Liver (tissue), 3 donors: ENCODE results near the gene NEAT1.
A peak's percentile ranks its signal among the peaks of the same experiment; 100 is the strongest.

Source experiments
- CTCF ChIP-seq: fragments of 150-350 bp; IDR thresholded peaks from 2 replicates; pipeline ENCODE4 v1.5.1; 2017; ENCODE audit warnings: improper control_type of control experiment, low read depth, low read length; ENCODE audit not compliant: missing input control
- FOXA1 ChIP-seq: IDR thresholded peaks from 2 replicates; pipeline ENCODE4 v1.6.1; 2016; ENCODE audit warnings: antibody characterized with exemption
- GABPA ChIP-seq, 2 donors: IDR thresholded peaks in 1 of 2; conservative IDR thresholded peaks in 1 of 2; 2 replicates each; pipeline ENCODE4 v1.6.1; 2016; ENCODE audit warnings: antibody characterized with exemption in 2 of 2, mild to moderate bottlenecking in 1 of 2, moderate library complexity in 1 of 2
- JUND ChIP-seq, 2 donors: IDR thresholded peaks; 2 replicates each; pipeline ENCODE4 v1.6.1; 2016; ENCODE audit warnings: antibody characterized with exemption in 2 of 2
- MAX ChIP-seq: IDR thresholded peaks from 2 replicates; pipeline ENCODE4 v1.6.1; 2016; ENCODE audit warnings: antibody characterized with exemption
- REST ChIP-seq: IDR thresholded peaks from 2 replicates; pipeline ENCODE4 v1.6.1; 2016; ENCODE audit warnings: antibody characterized with exemption, mild to moderate bottlenecking
- SP1 ChIP-seq: IDR thresholded peaks from 2 replicates; pipeline ENCODE4 v1.6.1; 2018; ENCODE audit warnings: antibody characterized with exemption, mild to moderate bottlenecking
- donor health status: healthy.
- donor health status: healthy.

GRCh38 chr11:65445604-65446445 lies 23.2 kb downstream of the NEAT1 start:
- TF ChIP-seq FOXA1 (no peak), GABPA (IDR thresholded peaks at IDR 0.05 in 1 of 2, conservative IDR thresholded peaks at IDR 0.05 in 1 of 2) (no peak), CTCF (no peak), REST (no peak), SP1 (peak; percentile 15), JUND (IDR thresholded peaks at IDR 0.05) (peak in 1 of 2 donors; percentile 12), MAX (no peak)
